GM19043 (cell line): ENCODE measurements around the gene SMPD4.
A peak's percentile ranks its signal among the peaks of the same experiment; 100 is the strongest.
"Not testable (repeated sequence)": the region's sequence is repeated elsewhere in the genome, so short reads cannot be mapped to it uniquely, and the experiment has no call there.

Experiments used
- ATAC-seq: cut with Tn5 transposase; IDR thresholded peaks from one replicate; pipeline ENCODE4 v1.9.1; 2021; ENCODE audit warnings: low read depth; ENCODE audit not compliant: unreplicated experiment

SMPD4 gene, protein sequence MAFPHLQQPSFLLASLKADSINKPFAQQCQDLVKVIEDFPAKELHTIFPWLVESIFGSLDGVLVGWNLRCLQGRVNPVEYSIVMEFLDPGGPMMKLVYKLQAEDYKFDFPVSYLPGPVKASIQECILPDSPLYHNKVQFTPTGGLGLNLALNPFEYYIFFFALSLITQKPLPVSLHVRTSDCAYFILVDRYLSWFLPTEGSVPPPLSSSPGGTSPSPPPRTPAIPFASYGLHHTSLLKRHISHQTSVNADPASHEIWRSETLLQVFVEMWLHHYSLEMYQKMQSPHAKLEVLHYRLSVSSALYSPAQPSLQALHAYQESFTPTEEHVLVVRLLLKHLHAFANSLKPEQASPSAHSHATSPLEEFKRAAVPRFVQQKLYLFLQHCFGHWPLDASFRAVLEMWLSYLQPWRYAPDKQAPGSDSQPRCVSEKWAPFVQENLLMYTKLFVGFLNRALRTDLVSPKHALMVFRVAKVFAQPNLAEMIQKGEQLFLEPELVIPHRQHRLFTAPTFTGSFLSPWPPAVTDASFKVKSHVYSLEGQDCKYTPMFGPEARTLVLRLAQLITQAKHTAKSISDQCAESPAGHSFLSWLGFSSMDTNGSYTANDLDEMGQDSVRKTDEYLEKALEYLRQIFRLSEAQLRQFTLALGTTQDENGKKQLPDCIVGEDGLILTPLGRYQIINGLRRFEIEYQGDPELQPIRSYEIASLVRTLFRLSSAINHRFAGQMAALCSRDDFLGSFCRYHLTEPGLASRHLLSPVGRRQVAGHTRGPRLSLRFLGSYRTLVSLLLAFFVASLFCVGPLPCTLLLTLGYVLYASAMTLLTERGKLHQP

DNA sequence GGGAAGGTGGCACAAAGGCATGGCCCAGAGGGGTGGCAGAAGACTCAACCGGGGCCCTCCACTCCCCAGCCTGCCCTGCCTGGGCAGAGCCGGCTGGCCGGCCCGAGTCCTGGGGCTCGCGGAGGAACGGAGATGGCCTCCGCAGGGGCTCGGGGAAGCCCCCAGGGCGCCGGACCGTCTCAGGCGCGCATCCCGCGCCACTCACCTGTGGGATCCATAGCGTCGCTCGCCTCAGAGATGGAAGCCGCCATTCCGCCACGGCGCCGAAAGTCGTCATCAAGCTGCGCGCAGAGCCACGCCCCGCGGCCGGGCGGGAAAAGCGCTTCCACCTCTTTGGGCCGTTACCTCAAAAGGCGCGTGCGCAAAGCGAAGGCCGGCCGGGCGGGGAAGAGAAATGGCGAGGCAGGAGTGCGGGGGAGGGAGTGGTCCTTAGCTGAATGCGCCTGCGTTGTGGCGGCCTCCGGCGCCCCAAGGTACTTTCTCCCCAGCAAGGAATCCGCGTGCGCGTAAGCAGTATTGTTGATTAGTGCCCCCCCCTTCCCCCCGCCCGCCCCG, at the start of gene SMPD4:
Gene SMPD4, minus strand, starts transcription at position 278 of the 555 bp plus-strand sequence. CDS start 5,010 bp downstream, outside the sequence.
- ATAC-seq, result peak; percentile 51

DNA sequence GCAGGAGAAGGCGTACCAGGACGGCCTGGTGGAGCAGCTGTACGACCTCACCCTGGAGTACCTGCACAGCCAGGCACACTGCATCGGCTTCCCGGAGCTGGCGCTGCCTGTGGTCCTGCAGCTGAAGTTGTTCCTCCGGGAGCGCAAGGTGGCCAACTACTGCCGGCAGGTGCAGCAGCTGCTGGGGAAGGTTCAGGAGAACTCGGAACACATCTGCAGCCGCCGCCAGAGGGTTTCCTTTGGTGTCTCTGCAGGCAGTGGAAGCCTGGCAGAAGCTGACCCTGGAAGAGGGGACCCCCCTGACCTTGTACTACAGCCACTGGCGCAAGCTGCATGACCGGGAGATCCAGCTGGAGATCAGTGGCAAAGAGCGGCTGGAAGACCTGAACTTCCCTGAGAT, 49.5 kb upstream of the SMPD4 start:
- not testable (repeated sequence) for ATAC-seq

DNA sequence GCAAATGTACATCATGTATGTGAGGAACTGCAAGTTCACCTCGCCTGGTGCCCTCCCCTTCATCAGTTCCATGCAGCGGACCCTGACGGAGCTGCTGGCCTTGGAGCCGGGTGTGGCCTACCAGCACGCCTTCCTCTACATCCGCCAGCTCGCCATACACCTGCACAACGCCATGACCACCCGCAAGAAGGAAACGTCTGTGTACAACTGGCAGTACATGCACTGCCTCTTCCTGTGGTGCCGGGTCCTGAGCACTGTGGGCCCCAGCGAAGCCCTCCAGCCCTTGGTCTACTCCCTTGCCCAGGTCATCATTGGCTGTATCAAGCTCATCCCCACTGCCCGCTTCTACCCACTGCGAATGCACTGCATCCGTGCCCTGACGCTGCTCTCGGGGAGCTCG, 49.0 kb upstream of the SMPD4 start:
- not testable (repeated sequence) for ATAC-seq

DNA sequence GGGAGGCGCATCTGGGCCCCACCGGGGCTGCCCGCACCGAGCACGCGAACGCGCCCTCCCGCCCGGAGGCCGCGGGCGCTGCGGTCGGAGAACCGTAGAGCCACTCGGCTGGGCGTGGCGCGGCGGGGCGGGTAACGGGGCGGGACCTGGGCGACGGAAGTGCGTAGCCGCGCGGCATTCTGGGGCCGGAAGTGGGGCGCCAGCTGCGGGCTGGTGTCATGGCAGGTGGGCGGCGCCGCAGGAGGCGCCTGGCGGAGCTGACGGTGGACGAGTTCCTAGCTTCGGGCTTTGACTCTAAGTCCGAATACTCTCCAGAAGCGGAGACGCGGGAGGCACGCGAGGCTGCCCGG, 47.7 kb upstream of the SMPD4 start:
- not testable (repeated sequence) for ATAC-seq

DNA sequence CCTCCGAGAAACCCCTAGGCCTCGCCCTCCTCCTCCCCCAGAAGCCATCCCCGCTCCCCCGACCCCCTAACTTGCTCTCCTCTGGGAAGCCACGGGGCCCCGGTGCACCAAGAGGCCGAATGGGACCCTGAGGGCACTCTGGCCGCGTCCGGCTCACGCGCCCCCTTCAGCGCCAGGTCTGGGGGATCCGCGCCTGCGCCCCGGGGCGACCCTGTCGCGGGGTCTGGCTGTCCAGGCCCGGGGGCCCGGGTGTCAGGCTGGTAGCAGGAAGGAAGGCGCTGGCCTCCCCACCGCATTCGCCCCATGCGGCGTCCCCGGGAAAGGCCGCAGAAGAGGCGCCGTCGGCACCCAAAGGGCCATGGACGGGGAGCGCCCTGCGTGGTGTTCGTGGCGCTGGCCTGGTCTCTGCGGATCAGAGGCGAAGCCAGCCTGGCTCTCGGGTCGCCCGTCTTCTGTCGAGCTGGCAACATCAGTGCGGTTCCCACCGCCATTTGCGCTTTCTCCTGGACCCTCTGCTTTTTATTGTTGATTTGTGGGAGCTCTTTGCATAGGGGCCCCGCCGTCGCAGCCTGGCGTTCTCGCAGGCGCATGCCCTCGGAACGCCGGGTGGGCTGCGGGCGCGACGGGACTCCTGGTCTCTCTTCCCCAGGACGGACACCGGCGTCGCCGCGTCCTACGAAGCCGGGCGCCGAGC, 47.2 kb upstream of the SMPD4 start:
- ATAC-seq, result not testable (repeated sequence)

DNA sequence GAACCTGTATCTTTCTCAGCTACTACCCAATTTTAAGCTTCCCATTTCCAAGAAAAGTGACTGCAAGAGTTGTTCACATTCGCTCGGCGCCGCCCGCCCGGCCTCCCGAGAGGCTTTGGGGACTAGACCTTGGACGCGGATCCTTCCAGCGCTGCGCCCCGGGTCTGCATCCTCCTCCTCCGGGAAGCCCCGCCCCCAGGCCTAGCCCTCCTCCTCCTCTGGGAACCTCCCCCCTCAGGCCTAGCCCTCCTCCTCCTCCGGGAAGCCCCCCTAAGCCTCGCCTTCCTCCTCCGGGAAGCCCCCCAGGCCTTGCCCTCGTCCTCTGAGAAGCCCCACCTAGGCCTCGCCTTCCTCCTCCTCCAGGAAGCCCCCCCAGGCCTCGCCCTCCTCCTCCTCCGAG, 46.6 kb upstream of the SMPD4 start:
- not testable (repeated sequence) for ATAC-seq

DNA sequence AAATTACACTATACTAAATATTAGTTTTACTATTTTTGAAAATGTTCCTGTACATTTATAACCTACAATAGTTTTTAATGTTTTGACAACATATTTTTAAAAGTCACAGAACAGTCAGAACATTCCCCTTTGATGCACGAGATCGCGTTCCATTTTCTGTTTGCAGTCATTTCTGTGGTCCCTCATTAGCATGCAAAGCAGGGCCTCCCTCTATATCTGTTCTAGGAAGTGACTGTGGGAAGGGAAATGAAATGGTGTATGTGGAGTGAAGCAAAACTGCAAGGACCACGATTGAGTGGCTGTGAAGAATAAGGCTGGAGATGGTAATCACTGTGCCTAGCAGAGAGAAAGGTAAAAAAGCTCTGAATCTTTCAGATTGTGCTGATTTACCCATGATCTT, 41.1 kb upstream of the SMPD4 start:
- ATAC-seq, result peak; percentile 79

DNA sequence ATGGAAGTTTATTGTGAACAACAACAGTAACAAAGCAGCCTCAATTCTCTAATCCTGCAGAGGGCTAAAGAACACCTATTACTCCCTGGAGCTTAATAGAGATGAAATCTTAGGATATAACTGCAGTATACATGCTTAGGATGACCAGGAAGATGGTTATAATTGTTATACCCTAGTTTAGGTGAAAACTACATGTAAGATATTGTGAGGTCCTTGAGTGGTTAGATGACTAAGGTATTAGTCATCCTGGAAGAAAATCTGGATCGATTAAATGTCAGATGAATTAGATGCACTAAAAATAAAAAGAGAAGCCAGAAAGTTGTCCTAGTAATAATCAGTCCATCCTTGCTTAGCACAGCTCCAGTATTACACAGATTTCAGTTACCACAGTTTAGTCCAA, 39.1 kb upstream of the SMPD4 start:
- not testable (repeated sequence) for ATAC-seq

DNA sequence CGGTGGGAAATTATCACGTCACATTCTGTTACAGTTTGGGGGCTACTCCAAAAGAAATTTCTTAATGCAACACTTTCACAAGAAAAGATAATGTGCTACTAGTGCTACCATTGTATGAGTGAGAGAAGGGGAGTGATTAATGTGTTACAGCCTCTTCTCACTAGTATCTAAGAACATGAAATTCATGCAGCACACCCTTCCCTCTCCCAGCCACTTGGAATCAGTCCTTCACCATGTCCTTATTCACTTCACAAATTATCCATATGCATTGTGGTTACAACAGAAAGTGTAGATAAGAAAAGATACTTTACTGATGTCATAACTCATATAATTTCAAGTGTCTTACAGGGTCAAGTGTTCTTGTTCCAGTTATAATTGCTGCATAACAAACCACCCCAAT, 37.7 kb upstream of the SMPD4 start:
- ATAC-seq, result not testable (repeated sequence)

DNA sequence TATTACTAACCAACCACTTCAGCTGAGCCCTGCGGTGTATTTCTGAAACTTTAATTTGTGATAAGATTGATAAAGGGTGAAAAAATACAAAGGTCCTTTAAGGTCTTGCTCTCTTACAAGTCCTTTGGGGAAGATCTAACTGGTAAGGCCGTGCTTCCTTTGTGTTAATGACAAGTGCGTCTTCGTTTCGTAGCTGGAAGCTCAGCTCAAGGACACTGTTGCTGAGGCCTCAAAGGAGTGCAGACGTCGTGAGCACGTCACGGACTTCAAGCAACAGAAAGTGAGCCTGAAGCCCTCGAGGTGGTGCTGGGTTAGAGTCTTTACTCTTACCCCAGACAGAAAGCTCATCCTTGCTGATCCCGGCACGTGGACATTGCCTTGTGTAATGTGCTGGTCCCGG, 25.6 kb upstream of the SMPD4 start:
- not testable (repeated sequence) for ATAC-seq

DNA sequence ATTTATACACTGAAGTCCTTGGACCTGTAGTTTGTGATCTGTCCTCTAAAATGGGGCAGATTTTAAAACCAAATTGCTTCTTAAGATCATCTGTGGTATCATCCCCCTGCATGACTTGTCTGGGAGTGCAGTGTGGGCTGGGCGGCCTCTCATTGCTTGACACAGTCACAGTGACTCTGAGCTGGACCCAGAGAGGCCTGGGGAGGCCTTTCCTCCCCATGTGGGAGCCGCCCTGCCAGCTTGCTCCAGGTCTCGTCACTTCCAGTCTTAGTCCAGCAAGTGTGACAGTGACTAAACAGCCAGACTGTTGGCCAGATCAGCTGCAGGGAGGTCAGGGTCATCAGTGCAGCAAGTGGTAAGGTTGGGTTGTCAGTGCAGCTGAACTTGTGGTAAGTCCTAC, 21.7 kb upstream of the SMPD4 start:
- ATAC-seq, result not testable (repeated sequence)

DNA sequence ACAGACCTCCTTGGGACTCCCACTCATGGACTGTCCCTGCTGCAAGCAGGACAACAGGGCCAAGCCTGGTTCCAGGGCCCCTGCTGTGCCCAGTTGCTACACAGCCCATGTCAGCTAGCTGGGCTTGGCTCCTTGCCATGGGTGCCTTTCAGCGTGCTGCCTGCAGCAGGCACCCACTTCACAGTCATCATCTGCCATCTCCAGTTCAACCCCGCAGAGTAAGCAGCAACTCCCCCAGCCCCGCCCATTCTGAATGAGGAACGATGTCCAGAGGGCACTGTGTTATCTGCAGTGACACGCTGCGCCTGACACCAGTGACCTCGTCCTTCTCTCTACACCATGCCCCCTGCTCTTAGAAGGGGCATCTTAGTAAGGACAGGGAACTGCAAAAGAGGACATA, 21.1 kb upstream of the SMPD4 start:
- not testable (repeated sequence) for ATAC-seq

DNA sequence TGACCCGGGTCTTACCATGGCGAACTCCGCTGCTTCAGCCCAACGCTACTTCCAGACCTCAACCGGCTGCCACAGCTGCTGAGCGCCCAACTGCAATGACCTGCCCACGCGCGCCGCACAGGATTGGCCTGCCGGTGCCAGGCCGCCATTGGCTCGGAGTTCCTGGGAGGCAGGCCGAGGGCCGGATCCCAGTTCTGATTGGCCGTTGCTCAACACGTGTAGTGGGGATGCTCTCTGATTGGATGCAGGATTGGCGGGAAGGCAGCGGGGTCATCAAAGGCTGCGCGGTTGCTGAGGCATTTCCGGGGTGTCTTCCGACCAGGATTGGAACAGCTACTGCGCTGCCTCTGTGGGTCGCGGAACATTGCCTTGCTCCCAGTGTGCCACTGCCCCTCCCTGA, 16.9 kb upstream of the SMPD4 start, which contains the start of gene TUBA3E:
Gene TUBA3E, minus strand, starts transcription at position 97 of the 400 bp plus-strand sequence. Its CDS starts 79 bp downstream, at position 18.
- no peak for ATAC-seq

DNA sequence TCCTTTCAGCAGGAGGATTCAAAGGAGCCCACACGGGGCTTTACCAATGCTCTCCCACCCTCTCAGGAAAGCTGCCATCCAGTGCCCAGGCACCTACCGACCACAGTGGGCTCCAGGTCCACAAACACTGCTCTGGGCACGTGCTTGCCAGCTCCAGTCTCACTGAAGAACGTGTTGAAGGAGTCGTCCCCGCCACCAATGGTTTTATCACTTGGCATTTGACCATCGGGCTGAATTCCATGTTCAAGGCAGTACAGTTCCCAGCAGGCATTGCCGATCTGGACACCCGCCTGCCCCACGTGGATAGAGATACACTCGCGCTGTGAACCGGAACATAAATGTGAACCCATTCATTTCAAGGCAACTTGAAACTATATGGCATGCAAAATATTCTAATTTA, 14.7 kb upstream of the SMPD4 start:
- not testable (repeated sequence) for ATAC-seq

DNA sequence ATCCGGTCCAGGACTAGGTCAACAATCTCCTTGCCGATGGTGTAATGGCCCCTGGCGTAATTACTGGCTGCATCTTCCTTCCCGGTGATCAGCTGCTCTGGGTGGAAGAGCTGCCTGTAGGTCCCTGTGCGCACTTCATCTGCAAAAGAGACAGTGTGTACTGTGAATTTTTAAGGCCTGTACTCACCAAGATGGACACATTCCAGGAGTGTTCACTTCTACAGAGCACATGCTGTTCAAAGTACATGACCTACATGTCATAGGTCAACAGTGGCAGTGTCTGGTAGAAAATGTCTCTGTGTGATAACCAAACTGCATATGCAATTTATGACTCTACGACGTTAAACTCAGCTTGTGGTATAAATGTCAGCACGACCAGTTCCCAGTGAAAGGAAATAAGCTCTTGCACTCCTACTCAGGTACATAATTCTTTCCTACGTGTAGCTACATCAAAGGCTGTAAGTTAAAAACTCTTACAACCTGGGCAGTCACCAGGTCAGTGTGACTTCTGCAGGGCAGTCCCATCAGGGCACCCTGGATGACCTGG, 13.8 kb upstream of the SMPD4 start:
- ATAC-seq, result not testable (repeated sequence)

DNA sequence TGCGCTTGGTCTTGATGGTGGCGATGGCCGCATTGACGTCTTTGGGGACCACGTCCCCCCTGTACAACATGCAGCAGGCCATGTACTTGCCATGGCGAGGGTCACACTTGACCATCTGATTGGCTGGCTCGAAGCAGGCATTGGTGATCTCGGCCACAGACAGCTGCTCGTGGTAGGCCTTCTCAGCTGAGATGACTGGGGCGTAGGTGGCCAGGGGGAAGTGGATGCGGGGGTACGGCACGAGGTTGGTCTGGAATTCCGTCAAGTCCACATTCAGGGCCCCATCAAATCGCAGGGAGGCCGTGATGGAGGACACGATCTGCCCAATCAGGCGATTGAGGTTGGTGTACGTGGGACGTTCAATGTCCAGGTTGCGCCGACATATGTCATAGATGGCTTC, 12.4 kb upstream of the SMPD4 start:
- ATAC-seq, result not testable (repeated sequence)

DNA sequence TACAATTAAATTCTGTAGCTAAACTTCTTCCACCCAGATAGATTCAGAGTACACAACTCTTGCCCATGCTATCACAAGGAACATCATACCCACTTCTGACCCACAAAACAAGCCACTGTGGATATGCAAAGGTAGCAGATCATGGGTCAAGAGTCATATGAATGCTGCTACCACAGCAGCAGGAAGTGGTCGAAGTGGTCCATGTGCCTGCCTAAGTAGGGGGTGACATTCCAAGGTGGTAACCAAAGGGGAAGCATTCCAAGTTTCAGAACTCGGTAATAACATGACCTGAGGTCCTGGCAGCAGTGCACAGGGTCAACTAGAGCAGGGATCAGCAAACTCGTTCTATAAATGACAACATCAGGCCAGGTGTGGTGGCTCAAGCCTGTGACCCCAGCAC, 11.0 kb upstream of the SMPD4 start:
- not testable (repeated sequence) for ATAC-seq

DNA sequence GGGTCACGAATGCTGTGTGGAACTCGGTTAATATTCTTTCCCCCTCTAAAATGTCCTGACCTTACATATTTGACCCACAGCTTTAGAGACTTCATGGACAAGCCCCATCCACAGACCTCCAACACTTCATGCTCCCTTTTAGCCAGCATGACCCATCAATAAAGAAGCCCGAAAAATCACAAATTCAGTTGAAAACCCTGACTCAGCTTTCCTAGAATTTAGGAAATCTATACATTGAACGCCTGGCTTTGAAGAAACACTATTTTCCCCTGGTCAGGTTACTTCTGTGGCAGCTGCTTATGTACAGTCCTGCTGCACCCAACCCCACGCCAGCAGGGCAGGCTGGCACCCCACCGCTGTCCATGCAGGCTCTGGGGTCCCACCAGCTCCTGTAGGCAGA, 9.9 kb upstream of the SMPD4 start:
- ATAC-seq, result not testable (repeated sequence)

DNA sequence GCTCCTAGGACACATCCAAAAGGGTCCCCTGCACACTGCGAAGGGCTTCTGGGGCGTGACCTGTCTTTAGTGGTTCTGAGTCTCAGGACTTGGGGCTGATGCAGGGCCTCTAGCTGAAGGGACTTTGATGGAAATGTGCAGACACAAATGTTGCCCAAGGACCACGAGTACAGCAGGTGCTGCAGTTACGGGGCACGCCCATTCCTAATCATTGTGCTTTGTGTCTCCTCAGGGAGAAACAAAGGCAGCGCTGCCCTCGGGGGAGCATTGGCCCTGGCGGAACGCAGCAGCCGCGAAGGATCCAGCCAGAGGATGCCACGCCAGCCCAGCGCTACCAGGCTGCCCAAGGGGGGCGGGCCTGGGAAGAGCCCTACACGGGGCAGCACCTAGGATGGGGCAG, 8.8 kb upstream of the SMPD4 start:
- no peak for ATAC-seq

DNA sequence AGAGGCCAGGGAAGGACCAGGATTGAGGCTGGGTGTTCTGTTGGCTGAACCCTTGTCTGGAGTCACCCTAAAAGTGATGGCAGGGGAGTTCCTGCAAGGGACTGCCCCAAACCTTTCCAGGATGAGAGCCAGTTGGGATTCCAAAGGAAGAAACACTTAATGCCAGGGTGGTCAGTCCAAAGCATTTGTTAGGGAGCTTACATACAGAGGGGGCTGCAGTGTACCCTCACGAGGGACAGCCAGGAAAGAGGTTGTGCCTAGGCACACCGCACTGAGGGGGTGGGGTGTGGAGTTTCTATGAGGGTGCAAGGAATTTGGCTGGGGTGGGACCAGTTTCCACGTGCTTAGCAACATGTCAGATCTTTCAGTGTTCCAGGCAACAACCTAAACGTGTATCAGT, 7.6 kb upstream of the SMPD4 start:
- not testable (repeated sequence) for ATAC-seq
